Measurements from ENCODE around the gene CASK. TPM values are rescaled to one million over a fixed set of nuclear protein-coding genes. Genes with fewer than 3 reads are reported as not detected.

CASK gene
- total and polyA plus RNA-seq, 7 donors = 9.5 to 37.1 (median 18.4) TPM

- Histone ChIP-seq H3K9me3 (no peaks in the 10 kb centered on the region), H3K4me3 (no peak overlapping the region), H3K27me3 (no peaks in the 10 kb centered on the region), H3K4me1 (no peaks in the 10 kb centered on the region), H3K36me3 (no peaks in the 10 kb centered on the region), H3K27ac (no peak overlapping the region)
- WGBS, 2 donors = 20 to 67% methylated on average over 2 of the region's 2 CpGs
- intact Hi-C loops (cut with DNase I) = no loop called here
- TF ChIP-seq POLR2A (IDR thresholded peaks at IDR 0.05) (no peak), EP300 (IDR thresholded peaks at IDR 0.05) (no peak), CTCF (IDR thresholded peaks at IDR 0.05) (no peak), POLR2AphosphoS5 (IDR thresholded peaks at IDR 0.05) (no peak)
- DNase-seq = no peak
These were observed 52.6 kb downstream of the CASK start for GRCh38 chrX:41870719-41871151.

GRCh38 chrX:41868392-41868977 is 54.9 kb downstream of the CASK start:
- intact Hi-C loops (cut with DNase I) = no loop called here
- DNase-seq = no peak
- H3K4me3 ChIP-seq = no peak overlapping the region
- no peak for TF ChIP-seq EP300 (IDR thresholded peaks at IDR 0.05)
- no peak for TF ChIP-seq POLR2AphosphoS5 (IDR thresholded peaks at IDR 0.05)
- H3K9me3 ChIP-seq = no peaks in the 10 kb centered on the region
- no peaks in the 10 kb centered on the region for H3K36me3 ChIP-seq
- WGBS, 2 donors = 47 to 59% methylated on average over 3 of the region's 3 CpGs
- no peak overlapping the region for H3K27ac ChIP-seq
- H3K4me1 ChIP-seq = no peaks in the 10 kb centered on the region
- H3K27me3 ChIP-seq = no peaks in the 10 kb centered on the region

- Histone ChIP-seq H3K36me3 (no peaks in the 10 kb centered on the region), H3K9me3 (no peaks in the 10 kb centered on the region), H3K27ac (no peak overlapping the region), H3K4me1 (no peaks in the 10 kb centered on the region), H3K4me3 (no peak overlapping the region), H3K27me3 (no peaks in the 10 kb centered on the region)
- 90 to 95% methylated on average over 2 of the region's 2 CpGs for WGBS, 2 donors
- no peak for DNase-seq
- intact Hi-C loops (cut with DNase I) = no loop called here
- TF ChIP-seq EP300 (IDR thresholded peaks at IDR 0.05) (no peak), POLR2AphosphoS5 (IDR thresholded peaks at IDR 0.05) (no peak), CTCF (IDR thresholded peaks at IDR 0.05) (no peak), POLR2A (IDR thresholded peaks at IDR 0.05) (no peak)
These were observed 59.8 kb downstream of the CASK start for GRCh38 chrX:41863343-41864203.

- Histone ChIP-seq H3K27me3 (no peaks in the 10 kb centered on the region), H3K27ac (no peak overlapping the region), H3K4me1 (no peaks in the 10 kb centered on the region), H3K9me3 (no peaks in the 10 kb centered on the region), H3K36me3 (no peaks in the 10 kb centered on the region), H3K4me3 (no peak overlapping the region)
- WGBS, 2 donors = 15 to 51% methylated on average over 4 of the region's 4 CpGs
- DNase-seq = no peak
- no peak for TF ChIP-seq CTCF (IDR thresholded peaks at IDR 0.05)
- no peak for TF ChIP-seq EP300 (IDR thresholded peaks at IDR 0.05)
- TF ChIP-seq POLR2AphosphoS5 (IDR thresholded peaks at IDR 0.05) = no peak
- no peak for TF ChIP-seq POLR2A (IDR thresholded peaks at IDR 0.05)
- intact Hi-C loops (cut with DNase I) = no loop called here
These were observed 60.7 kb downstream of the CASK start for GRCh38 chrX:41862562-41863184.

GRCh38 chrX:41858161-41858775 is 65.1 kb downstream of the CASK start:
- H3K36me3 ChIP-seq = no peaks in the 10 kb centered on the region
- H3K27ac ChIP-seq = no peak overlapping the region
- intact Hi-C loops (cut with DNase I) = no loop called here
- no peaks in the 10 kb centered on the region for H3K4me1 ChIP-seq
- TF ChIP-seq POLR2AphosphoS5 (IDR thresholded peaks at IDR 0.05) = no peak
- no peak for TF ChIP-seq EP300 (IDR thresholded peaks at IDR 0.05)
- TF ChIP-seq POLR2A (IDR thresholded peaks at IDR 0.05) = no peak
- no peak for TF ChIP-seq CTCF (IDR thresholded peaks at IDR 0.05)
- no peaks in the 10 kb centered on the region for H3K27me3 ChIP-seq
- 83 to 85% methylated on average over 4 of the region's 4 CpGs for WGBS, 2 donors
- no peaks in the 10 kb centered on the region for H3K9me3 ChIP-seq
- DNase-seq = no peak
- H3K4me3 ChIP-seq = no peak overlapping the region

All from sigmoid colon (tissue), 7 donors.